Umbilical cord (tissue), 2 donors: Measurements from ENCODE around the gene FOXI3. TPM values are rescaled to one million over a fixed set of nuclear protein-coding genes. Genes with fewer than 3 reads are reported as not detected.
"Not testable (repeated sequence)": the region's sequence is repeated elsewhere in the genome, so short reads cannot be mapped to it uniquely, and the experiment has no call there.

ENCODE experiments used
- DNase-seq: peaks from one replicate; pipeline ENCODE4 v3.0.0-alpha.2; 2015; ENCODE audit warnings: low spot score
- total RNA-seq: library from RNA; depleted of rRNA; stranded (reverse); fragments of >200 nt; gene quantifications from one replicate; pipeline ENCODE4 v1.2.3, GENCODE V29; 2014; ENCODE audit warnings: low replicate concordance; ENCODE audit not compliant: insufficient read depth

The FOXI3 gene
- total RNA-seq, 1 donor from 2014 or later = 1.7 TPM

DNA sequence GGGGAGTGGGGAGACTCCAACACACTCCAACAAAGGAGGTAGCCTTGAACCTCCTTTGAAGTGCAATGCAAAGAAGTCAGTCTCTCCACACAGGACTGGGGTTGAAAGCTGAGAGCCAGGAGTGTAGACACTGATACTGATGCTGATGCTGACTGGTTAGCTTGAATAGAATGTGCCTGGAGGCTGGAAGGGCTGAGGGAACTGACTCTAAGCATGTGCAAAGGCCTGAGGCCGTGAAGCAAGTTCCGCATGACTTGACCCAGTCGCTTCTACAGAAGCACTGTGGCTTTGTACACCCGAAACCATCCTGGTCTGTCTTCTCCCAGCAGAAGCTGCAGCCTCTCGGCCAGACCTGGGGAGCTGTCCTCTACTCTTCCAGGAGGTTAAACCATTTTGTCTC, 10.4 kb downstream of the FOXI3 start:
- no peak for DNase-seq

DNA sequence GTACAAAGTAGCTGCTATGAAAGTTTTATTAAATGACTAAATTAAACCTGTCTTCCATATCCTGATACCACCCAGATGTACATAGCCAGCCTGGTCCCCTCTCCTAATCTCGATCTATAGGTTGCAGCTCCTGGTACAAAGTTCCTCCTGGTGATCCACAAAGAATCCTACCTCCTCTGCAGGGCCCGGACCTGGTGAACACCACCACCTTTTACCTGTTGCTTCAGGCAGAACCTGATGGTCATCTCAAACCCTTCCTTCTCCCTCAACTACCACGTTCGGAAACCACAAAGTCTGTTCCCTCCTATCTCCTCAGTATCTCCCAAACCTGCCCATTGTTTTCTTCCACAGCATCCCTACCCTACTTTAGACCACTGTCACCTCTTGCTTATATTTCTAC, 15.5 kb downstream of the FOXI3 start:
- no peak for DNase-seq

DNA sequence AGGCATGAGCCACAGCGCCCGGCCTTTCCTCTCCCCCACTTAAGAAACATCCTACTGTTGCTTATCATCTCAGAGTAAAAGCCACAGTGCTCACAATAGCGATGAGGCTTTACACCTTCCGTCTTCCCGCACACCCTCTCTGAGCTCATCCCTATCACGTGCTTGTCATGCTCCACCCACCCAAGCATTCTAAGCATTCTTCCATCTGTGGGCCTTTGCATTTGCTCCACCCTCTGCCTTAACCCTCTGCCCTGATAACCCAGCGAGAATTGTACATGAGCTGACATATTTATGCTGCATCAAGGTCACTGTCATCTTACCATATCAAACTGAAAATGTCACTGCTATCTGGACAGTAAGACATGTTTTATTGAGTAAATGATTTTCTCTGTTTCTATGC, 22.6 kb downstream of the FOXI3 start:
- no peak for DNase-seq

GRCh38 chr2:88423733-88424132, 28.8 kb downstream of the FOXI3 start:
- DNase-seq = no peak

GRCh38 chr2:88419051-88419450, 33.4 kb downstream of the FOXI3 start:
- DNase-seq = not testable (repeated sequence)

DNA sequence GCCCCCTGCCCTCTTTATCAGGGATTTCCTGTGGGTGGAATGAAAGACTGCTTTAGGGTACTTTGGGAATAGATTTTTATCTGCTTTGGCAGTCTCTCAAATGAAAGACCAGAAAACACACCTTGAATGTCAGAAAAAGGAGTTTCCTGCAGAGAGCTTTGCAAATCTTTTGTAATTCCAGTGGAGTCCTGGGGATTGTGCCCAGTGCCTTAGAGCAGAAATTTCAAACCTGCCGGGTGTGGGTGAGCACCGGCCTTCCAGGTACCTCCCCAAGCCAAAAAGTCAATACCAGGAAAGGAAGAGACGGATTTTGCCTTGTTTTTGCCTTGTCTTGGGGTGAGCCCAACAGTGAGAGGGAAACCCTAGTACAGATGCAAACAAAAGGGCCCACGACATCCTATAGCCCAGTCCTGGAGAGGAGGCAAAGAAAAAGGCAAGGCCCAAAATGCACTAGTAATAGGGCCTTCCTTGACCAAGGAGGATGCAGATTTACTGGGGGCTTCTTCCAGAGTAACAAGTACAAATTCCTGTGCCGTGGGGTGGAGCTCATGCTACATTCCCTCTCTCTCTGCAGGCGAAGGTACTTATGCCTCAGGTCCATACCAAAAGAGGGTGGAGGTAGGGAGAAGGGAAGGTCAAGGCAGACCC, 36.4 kb downstream of the FOXI3 start:
- no peak for DNase-seq

DNA sequence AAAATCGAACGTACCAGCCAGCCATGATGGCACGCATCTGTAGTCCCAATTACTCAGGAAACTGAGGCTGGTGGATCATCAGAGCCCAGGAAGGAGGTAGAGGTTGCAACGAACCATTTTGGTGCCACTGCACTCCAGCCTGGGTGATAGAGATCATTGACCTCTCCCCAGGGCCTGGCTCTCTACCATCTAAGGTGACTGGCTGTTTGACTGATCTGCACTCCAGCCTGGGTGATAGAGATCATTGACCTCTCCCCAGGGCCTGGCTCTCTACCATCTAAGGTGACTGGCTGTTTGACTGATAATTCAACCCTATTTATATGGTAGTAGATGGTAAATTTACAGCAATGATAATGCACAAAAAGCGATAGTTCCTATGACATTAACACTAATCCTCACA, 43.6 kb downstream of the FOXI3 start:
- not testable (repeated sequence) for DNase-seq

GRCh38 chr2:88400037-88400767, 52.3 kb downstream of the FOXI3 start:
- DNase-seq = no peak

GRCh38 chr2:88398180-88398579, 54.3 kb downstream of the FOXI3 start:
- DNase-seq = no peak

Other genes starting within 250 kb of the FOXI3 start
- gene EIF2AK3, start 174.8 kb upstream of the FOXI3 start, total RNA-seq = 20.2 TPM
- 6.3 TPM for gene RPIA, start 239.0 kb upstream of the FOXI3 start, total RNA-seq